ENCODE measurements around the gene GCM1.

The GCM1 gene

GRCh38 chr6:53144802-53145201 is 3.8 kb downstream of the GCM1 start:
- DNase-seq = no peak

- no peak for DNase-seq
Measured at GRCh38 chr6:53143710-53144109, 4.9 kb downstream of the GCM1 start.

GRCh38 chr6:53142810-53143209 is 5.8 kb downstream of the GCM1 start:
- no peak for DNase-seq

- no peak for DNase-seq
Measured at GRCh38 chr6:53139841-53140413, 8.7 kb downstream of the GCM1 start.

- no peak for DNase-seq
Measured at GRCh38 chr6:53136000-53136609, 12.5 kb downstream of the GCM1 start.

GRCh38 chr6:53134601-53135235 is 13.9 kb downstream of the GCM1 start:
- DNase-seq = no peak

GRCh38 chr6:53133961-53134360 is 14.7 kb downstream of the GCM1 start:
- no peak for DNase-seq

- no peak for DNase-seq
Measured at GRCh38 chr6:53130569-53131290, 17.9 kb downstream of the GCM1 start.

- no peak for DNase-seq
Measured at GRCh38 chr6:53128842-53129241, 19.8 kb downstream of the GCM1 start.

- DNase-seq = no peak
Measured at GRCh38 chr6:53125276-53125675, 23.4 kb downstream of the GCM1 start.

GRCh38 chr6:53124131-53124800 is 24.4 kb downstream of the GCM1 start:
- no peak for DNase-seq

GRCh38 chr6:53119772-53120409 is 28.8 kb downstream of the GCM1 start:
- DNase-seq = no peak

- DNase-seq = no peak
Measured at GRCh38 chr6:53119349-53119748, 29.3 kb downstream of the GCM1 start.

- no peak for DNase-seq
Measured at GRCh38 chr6:53115741-53116140, 32.9 kb downstream of the GCM1 start.

- no peak for DNase-seq
Measured at GRCh38 chr6:53115113-53115512, 33.5 kb downstream of the GCM1 start.

- no peak for DNase-seq
Measured at GRCh38 chr6:53113742-53114141, 34.9 kb downstream of the GCM1 start.

- DNase-seq = no peak
Measured at GRCh38 chr6:53112871-53113270, 35.8 kb downstream of the GCM1 start.

GRCh38 chr6:53112404-53112803 is 36.2 kb downstream of the GCM1 start:
- DNase-seq = no peak

GRCh38 chr6:53111865-53112264 is 36.8 kb downstream of the GCM1 start:
- no peak for DNase-seq

GRCh38 chr6:53109612-53110011 is 39.0 kb downstream of the GCM1 start:
- DNase-seq = no peak

GRCh38 chr6:53107091-53107490 is 41.5 kb downstream of the GCM1 start:
- DNase-seq = no peak

- no peak for DNase-seq
Measured at GRCh38 chr6:53104916-53105315, 43.7 kb downstream of the GCM1 start.
